Neuronal stem cell (in vitro differentiated cells): ENCODE data around the gene PAPOLB.

Experiments
- DNase-seq: peaks from one replicate; pipeline ENCODE4 v3.0.0-alpha.2; 2013; ENCODE audit warnings: low spot score
- H2AFZ ChIP-seq: one replicate; pipeline ENCODE4 v1.6.1; 2013; ENCODE audit warnings: mild to moderate bottlenecking, low read length, inconsistent platforms
- H2AK5ac ChIP-seq: 2 replicates; pipeline ENCODE4 v1.6.1; 2013; ENCODE audit warnings: low read depth, mild to moderate bottlenecking, inconsistent platforms, low read length, moderate library complexity, mixed read lengths
- H2BK120ac ChIP-seq: 2 replicates; pipeline ENCODE4 v1.6.1; 2013; ENCODE audit warnings: low read depth, mild to moderate bottlenecking, inconsistent platforms, low read length, moderate library complexity, mixed read lengths
- H2BK12ac ChIP-seq: one replicate; pipeline ENCODE4 v1.6.1; 2013; ENCODE audit warnings: low read length, inconsistent platforms
- H2BK15ac ChIP-seq: 2 replicates; pipeline ENCODE4 v1.6.1; 2013; ENCODE audit warnings: mild to moderate bottlenecking, low read length, inconsistent platforms, mixed read lengths
- H2BK5ac ChIP-seq: one replicate; pipeline ENCODE4 v1.6.1; 2013; ENCODE audit warnings: inconsistent platforms, mild to moderate bottlenecking, low read length, moderate library complexity
- H3K14ac ChIP-seq: one replicate; pipeline ENCODE4 v1.6.1; 2013; ENCODE audit warnings: low read length, inconsistent platforms
- H3K18ac ChIP-seq: 2 replicates; pipeline ENCODE4 v1.6.1; 2013; ENCODE audit warnings: low read length, inconsistent platforms
- H3K23ac ChIP-seq: 2 replicates; pipeline ENCODE4 v1.6.1; 2013; ENCODE audit warnings: low read depth, mild to moderate bottlenecking, mixed read lengths, low read length, inconsistent platforms; ENCODE audit not compliant: poor library complexity
- H3K27ac ChIP-seq: replicated peaks from 3 replicates; pipeline ENCODE4 v1.5.1; 2013; ENCODE audit warnings: low read length, inconsistent platforms
- H3K27me3 ChIP-seq, 3 experiments: 2 replicates each; pipeline ENCODE4 v1.6.1; 2013; ENCODE audit warnings: low read length in 3 of 3, mild to moderate bottlenecking in 2 of 3, inconsistent platforms in 1 of 3, low read depth in 1 of 3, mixed read lengths in 1 of 3, moderate library complexity in 1 of 3; ENCODE audit not compliant: control insufficient read depth in 3 of 3, insufficient read depth in 3 of 3
- H3K36me3 ChIP-seq, 2 donors: replicated peaks in 1 of 2; 2 replicates each; pipeline ENCODE4 v1.6.1; 2013; ENCODE audit warnings: low read length in 2 of 2; ENCODE audit not compliant: control insufficient read depth in 2 of 2, insufficient read depth in 2 of 2
- H3K4ac ChIP-seq: 2 replicates; pipeline ENCODE4 v1.6.1; 2013; ENCODE audit warnings: inconsistent platforms, mild to moderate bottlenecking, low read length, moderate library complexity
- H3K4me1 ChIP-seq, 2 donors: 1 replicate in 1 of 2; 2 replicates in 1 of 2; pipeline ENCODE4 v1.6.1; 2013; ENCODE audit warnings: low read length in 2 of 2, low read depth in 1 of 2; ENCODE audit not compliant: control insufficient read depth in 2 of 2, insufficient read depth in 1 of 2
- H3K4me2 ChIP-seq: one replicate; pipeline ENCODE4 v1.6.1; 2013; ENCODE audit warnings: mild to moderate bottlenecking, low read length, inconsistent platforms; ENCODE audit not compliant: insufficient read depth, poor library complexity, severe bottlenecking
- H3K4me3 ChIP-seq, 2 donors: 2 replicates each; pipeline ENCODE4 v1.5.1; 2013; ENCODE audit warnings: low read length in 2 of 2, mild to moderate bottlenecking in 2 of 2, inconsistent platforms in 1 of 2, moderate library complexity in 1 of 2
- H3K79me1 ChIP-seq: one replicate; pipeline ENCODE4 v1.6.1; 2013; ENCODE audit warnings: low read depth, mild to moderate bottlenecking, inconsistent platforms, low read length, moderate library complexity
- H3K9ac ChIP-seq: one replicate; pipeline ENCODE4 v1.6.1; 2013; ENCODE audit warnings: mild to moderate bottlenecking, low read depth, low read length, inconsistent platforms; ENCODE audit not compliant: poor library complexity
- H3K9me3 ChIP-seq, 2 donors: replicated peaks in 1 of 2; 2 replicates each; pipeline versions ENCODE3 to v1.6.1; 2013; ENCODE audit warnings: low read length in 2 of 2, mild to moderate bottlenecking in 2 of 2, inconsistent platforms in 1 of 2, low read depth in 1 of 2, mixed read lengths in 1 of 2, moderate library complexity in 1 of 2; ENCODE audit not compliant: control insufficient read depth in 2 of 2, insufficient read depth in 1 of 2
- H4K8ac ChIP-seq: one replicate; pipeline ENCODE4 v1.6.1; 2013; ENCODE audit warnings: low read depth, mild to moderate bottlenecking, inconsistent platforms, low read length, moderate library complexity
- H4K91ac ChIP-seq: one replicate; pipeline ENCODE4 v1.6.1; 2013; ENCODE audit warnings: low read length, low read depth, mild to moderate bottlenecking, inconsistent platforms; ENCODE audit not compliant: poor library complexity
- WGBS, 2 donors: extraction: QIAGEN DNeasy Blood & Tissue Kit; methylation state at CpG; one replicate each; pipeline ENCODE4 v1.1.7; 2013; ENCODE audit warnings: missing lambda C conversion rate in 2 of 2, mixed read lengths in 1 of 2; ENCODE audit not compliant: insufficient read length in 2 of 2, insufficient replicate concordance in 1 of 2; ENCODE audit errors: extremely low coverage in 2 of 2; 5-methylcytosine and 5-hydroxymethylcytosine counted together

The PAPOLB gene

DNA sequence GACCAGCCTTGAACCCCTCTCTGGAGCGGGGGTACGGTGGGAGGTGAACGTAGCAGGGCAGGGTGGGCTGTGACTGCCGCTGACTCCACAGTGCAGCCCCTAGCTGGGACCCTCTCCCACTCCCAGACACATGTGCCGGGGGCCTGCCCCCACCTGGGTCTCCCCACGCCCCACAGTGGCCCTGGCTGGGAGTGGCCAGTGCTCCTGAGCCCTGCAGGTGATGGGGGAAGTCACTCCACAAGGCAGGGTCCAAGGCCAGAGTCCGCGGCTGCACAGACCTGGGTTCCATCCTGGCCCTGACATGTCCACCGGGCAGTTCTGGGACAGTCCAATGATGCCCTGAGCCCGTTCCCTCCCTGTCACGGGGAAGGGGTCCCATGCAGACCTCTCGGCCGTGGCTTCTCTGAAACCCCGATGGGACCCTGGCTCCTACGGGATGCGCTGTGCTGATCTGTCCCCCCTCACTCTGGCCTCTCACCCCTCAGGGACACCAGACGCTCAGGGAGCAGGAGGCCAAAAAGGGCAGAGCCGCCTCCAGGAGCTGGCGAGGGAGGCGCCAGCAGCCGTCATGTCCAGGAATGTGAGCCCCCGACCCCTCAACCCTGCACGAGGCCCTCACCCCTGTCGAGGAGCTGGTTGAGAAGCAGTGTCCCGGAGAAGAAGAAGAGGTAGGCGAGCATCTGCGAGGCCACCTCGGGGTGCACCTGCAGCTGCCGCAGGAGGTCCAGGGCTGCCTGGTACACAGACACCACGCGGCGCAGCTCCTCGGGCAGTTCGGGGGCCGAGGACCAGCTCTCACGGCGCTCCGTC is 46.0 kb downstream of the PAPOLB start:
- Histone ChIP-seq H3K27ac (no peak overlapping the region), H3K4me3 (no peak overlapping the region), H3K9me3 (no peaks in the 10 kb centered on the region), H3K79me1 (no peaks in the 10 kb centered on the region), H2BK12ac (no peak overlapping the region), H3K4me2 (no peak overlapping the region), H3K4ac (peak overlapping the region; percentile 37), H3K27me3 (no peaks in the 10 kb centered on the region), H2AFZ (no peak overlapping the region), H2BK120ac (peak overlapping the region; percentile 54), H3K4me1 (no peaks in the 10 kb centered on the region), H3K23ac (peak overlapping the region; percentile 65), H4K91ac (peak overlapping the region; percentile 89), H2BK5ac (peak overlapping the region; percentile 53), H2AK5ac (peak overlapping the region; percentile 92), H3K36me3 (peaks cover 0 to 4% of the 10 kb centered on the region in 2 donors), H2BK15ac (peak overlapping the region; percentile 58), H3K9ac (peak overlapping the region; percentile 60), H4K8ac (no peak overlapping the region), H3K14ac (peak overlapping the region; percentile 71), H3K18ac (peak overlapping the region; percentile 76)
- WGBS, 2 donors = no CpG with 5 or more reads among the region's 38 CpGs
- DNase-seq = no peak

DNA sequence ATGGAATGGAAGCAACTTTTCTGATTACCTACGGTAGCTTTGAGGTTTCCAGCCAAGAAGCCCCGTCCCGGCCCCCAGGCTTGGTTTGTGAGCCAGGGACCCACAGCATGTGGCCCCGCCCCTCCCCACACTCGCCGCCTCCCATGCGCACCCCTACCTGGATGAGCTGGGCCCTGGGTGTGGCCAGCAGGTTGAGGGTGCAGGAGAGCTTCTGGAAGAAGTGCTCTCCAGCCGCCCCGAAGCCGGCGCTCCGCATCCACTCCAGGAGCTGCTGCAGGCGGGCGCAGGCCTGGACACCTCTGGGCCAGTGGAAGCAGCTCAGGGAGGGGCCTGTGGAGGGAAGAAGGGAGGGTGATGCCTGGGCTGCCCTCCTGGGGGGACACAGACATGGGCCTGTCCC is 46.7 kb downstream of the PAPOLB start:
- Histone ChIP-seq H3K9ac (peak overlapping the region; percentile 60), H3K4me1 (no peaks in the 10 kb centered on the region), H2BK12ac (no peak overlapping the region), H3K4me3 (no peak overlapping the region), H3K4ac (no peak overlapping the region), H3K18ac (peak overlapping the region; percentile 76), H2BK5ac (peak overlapping the region; percentile 53), H3K79me1 (no peaks in the 10 kb centered on the region), H3K36me3 (peaks cover 0 to 4% of the 10 kb centered on the region in 2 donors), H4K8ac (no peak overlapping the region), H3K9me3 (no peaks in the 10 kb centered on the region), H2AFZ (no peak overlapping the region), H4K91ac (no peak overlapping the region), H3K27ac (no peak overlapping the region), H3K23ac (no peak overlapping the region), H2AK5ac (no peak overlapping the region), H3K27me3 (no peaks in the 10 kb centered on the region), H3K4me2 (no peak overlapping the region), H2BK15ac (peak overlapping the region; percentile 58), H3K14ac (peak overlapping the region; percentile 3), H2BK120ac (no peak overlapping the region)
- no peak for DNase-seq
- WGBS, 2 donors = no CpG with 5 or more reads among the region's 14 CpGs

DNA sequence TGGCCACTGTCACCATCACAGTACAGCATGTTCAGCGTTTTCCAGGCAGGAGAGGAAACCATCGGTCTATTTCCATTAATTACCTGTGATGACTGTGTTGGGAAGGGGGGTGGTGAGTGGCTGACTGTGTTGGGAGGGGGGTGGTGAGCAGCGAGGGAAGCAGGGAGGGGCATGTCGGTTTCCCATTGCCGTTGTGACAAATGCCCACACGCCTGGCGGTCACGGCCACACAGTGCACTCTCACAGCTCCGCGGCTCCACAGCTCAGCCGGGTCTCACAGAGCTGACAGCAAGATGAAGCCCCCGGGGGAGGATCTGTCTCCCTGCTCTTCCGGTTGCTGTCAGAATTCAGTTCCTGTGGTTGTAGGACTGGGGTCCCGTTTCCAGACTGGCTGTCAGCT is 47.4 kb downstream of the PAPOLB start:
- Histone ChIP-seq H2AK5ac (no peak overlapping the region), H3K4me3 (no peak overlapping the region), H3K27ac (no peak overlapping the region), H3K79me1 (no peaks in the 10 kb centered on the region), H3K9me3 (no peaks in the 10 kb centered on the region), H3K4me2 (no peak overlapping the region), H2BK15ac (no peak overlapping the region), H2BK12ac (no peak overlapping the region), H3K27me3 (no peaks in the 10 kb centered on the region), H3K4ac (no peak overlapping the region), H3K36me3 (peaks cover 0 to 4% of the 10 kb centered on the region in 2 donors), H2BK120ac (no peak overlapping the region), H3K14ac (no peak overlapping the region), H3K18ac (no peak overlapping the region), H3K9ac (no peak overlapping the region), H2BK5ac (no peak overlapping the region), H3K4me1 (no peaks in the 10 kb centered on the region), H3K23ac (peak overlapping the region; percentile 60), H2AFZ (no peak overlapping the region), H4K91ac (no peak overlapping the region), H4K8ac (no peak overlapping the region)
- no peak for DNase-seq
- no CpG with 5 or more reads among the region's 14 CpGs for WGBS, 2 donors

DNA sequence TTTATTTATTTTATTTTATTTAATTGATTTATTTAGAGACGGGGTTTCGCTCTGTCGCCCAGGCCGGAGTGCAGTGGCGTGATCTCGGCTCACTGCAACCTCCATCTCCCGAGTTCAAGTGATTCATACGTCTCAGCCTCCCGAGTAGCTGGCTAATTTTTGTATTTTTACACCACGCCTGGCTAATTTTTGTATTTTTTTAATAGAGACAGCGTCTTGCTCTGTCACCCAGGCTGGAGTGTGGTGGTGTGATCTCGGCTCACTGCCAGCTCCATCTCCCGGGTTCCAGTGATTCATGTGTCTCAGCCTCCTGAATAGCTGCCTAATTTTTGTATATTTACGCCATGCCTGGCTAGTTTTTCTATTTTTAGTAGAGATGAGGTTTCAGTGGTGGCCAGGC is 52.2 kb downstream of the PAPOLB start:
- H3K27ac ChIP-seq = no peak overlapping the region
- H3K36me3 ChIP-seq = peaks cover 0 to 4% of the 10 kb centered on the region in 2 donors
- no peaks in the 10 kb centered on the region for H3K79me1 ChIP-seq
- no peak overlapping the region for H2BK12ac ChIP-seq
- WGBS, 2 donors = no CpG with 5 or more reads among the region's 14 CpGs
- H3K14ac ChIP-seq = no peak overlapping the region
- H4K8ac ChIP-seq = no peak overlapping the region
- no peak overlapping the region for H2AK5ac ChIP-seq
- H4K91ac ChIP-seq = no peak overlapping the region
- no peak overlapping the region for H3K4me3 ChIP-seq
- peaks cover 0 to 1% of the 10 kb centered on the region in 2 donors for H3K4me1 ChIP-seq
- H2BK120ac ChIP-seq = no peak overlapping the region
- no peak overlapping the region for H3K23ac ChIP-seq
- H3K9ac ChIP-seq = no peak overlapping the region
- H3K4me2 ChIP-seq = no peak overlapping the region
- no peak overlapping the region for H3K18ac ChIP-seq
- H3K9me3 ChIP-seq = no peaks in the 10 kb centered on the region
- H2BK5ac ChIP-seq = no peak overlapping the region
- no peak overlapping the region for H2AFZ ChIP-seq
- H3K4ac ChIP-seq = no peak overlapping the region
- DNase-seq = no peak
- no peak overlapping the region for H2BK15ac ChIP-seq
- H3K27me3 ChIP-seq = no peaks in the 10 kb centered on the region
